NT2/D1 (cell line): ENCODE data around the gene RASGRP2.

Experiments used
- YY1 ChIP-seq: IDR thresholded peaks from 2 replicates; pipeline ENCODE4 v1.6.1; 2011; ENCODE audit not compliant: insufficient read length, insufficient read depth
- ZNF274 ChIP-seq: IDR thresholded peaks from 2 replicates; pipeline ENCODE4 v1.6.1; 2011; ENCODE audit warnings: mild to moderate bottlenecking, low read depth, low read length

- TF ChIP-seq YY1 (no peak), ZNF274 (no peak)
These were observed 57.3 kb downstream of the RASGRP2 start for GRCh38 chr11:64686466-64687170.
